ENCODE results near the gene CROCC.

Gene CROCC

GRCh38 chr1:17014671-17015567 is 93.2 kb downstream of the CROCC start:
- DNase-seq: no peak

GRCh38 chr1:17016317-17016661 is 94.6 kb downstream of the CROCC start:
- no peak for DNase-seq

- DNase-seq: no peak
Measured at GRCh38 chr1:17017435-17017834, 95.7 kb downstream of the CROCC start.

- DNase-seq: no peak
Measured at GRCh38 chr1:17018849-17019248, 97.1 kb downstream of the CROCC start.

GRCh38 chr1:17020502-17020901 is 98.8 kb downstream of the CROCC start:
- DNase-seq: no peak

- DNase-seq: no peak
Measured at GRCh38 chr1:17021896-17022295, 100.2 kb downstream of the CROCC start.

Data from T-helper 2 cell (primary cell).